SK-N-SH (cell line): ENCODE results near the gene UTRN.

Experiments used
- EP300 ChIP-seq, 2 experiments: IDR thresholded peaks; 2 replicates each; pipeline versions ENCODE4 v1.4.0 to v1.6.1; 2012; ENCODE audit warnings: borderline replicate concordance in 1 of 2, low read depth in 1 of 2, low read length in 1 of 2
- POLR2AphosphoS5 ChIP-seq: IDR thresholded peaks from 2 replicates; pipeline ENCODE4 v1.6.1; 2012; ENCODE audit warnings: low read depth, low read length
- TF ChIP-seq, protein P1 (sequence below): fragments of 200-600 bp; sonication (generic); IDR thresholded peaks from 2 replicates; pipeline ENCODE4 v1.6.1; 2017; ENCODE audit warnings: antibody characterized with exemption, mild to moderate bottlenecking, moderate library complexity

DNA sequence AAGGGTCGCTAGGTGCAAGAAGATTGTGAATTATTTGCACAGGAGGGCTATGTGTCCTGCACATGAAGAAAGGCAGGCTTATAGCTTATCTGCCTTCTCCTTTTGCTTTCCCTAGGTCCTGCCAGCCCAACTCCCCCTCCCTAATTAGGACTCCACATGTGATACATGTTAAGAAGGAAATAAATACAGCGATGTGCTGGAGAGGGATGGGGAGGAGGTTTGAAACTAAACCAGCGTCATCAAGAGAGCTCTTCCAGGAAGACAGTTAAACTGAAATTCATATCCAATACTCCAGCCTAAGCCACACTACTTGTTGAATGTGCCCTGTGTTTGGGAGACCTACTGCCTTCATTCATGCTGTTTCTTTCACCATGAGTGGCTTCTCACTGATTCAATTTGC is 34.9 kb upstream of the UTRN start:
- TF ChIP-seq, protein P1, sequence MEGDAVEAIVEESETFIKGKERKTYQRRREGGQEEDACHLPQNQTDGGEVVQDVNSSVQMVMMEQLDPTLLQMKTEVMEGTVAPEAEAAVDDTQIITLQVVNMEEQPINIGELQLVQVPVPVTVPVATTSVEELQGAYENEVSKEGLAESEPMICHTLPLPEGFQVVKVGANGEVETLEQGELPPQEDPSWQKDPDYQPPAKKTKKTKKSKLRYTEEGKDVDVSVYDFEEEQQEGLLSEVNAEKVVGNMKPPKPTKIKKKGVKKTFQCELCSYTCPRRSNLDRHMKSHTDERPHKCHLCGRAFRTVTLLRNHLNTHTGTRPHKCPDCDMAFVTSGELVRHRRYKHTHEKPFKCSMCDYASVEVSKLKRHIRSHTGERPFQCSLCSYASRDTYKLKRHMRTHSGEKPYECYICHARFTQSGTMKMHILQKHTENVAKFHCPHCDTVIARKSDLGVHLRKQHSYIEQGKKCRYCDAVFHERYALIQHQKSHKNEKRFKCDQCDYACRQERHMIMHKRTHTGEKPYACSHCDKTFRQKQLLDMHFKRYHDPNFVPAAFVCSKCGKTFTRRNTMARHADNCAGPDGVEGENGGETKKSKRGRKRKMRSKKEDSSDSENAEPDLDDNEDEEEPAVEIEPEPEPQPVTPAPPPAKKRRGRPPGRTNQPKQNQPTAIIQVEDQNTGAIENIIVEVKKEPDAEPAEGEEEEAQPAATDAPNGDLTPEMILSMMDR = no peak
- TF ChIP-seq POLR2AphosphoS5 (no peak), EP300 (IDR thresholded peaks at IDR 0.05; ENCODE audit: borderline replicate concordance in 1 of 2, low read depth in 1 of 2, low read length in 1 of 2) (no peak)
